Bronchial epithelial cell (primary cell): ENCODE measurements around the gene LY6G6C. TPM values are rescaled to one million over a fixed set of nuclear protein-coding genes. Genes with fewer than 3 reads are reported as not detected.

Experiments used
- DNase-seq: peaks from one replicate; pipeline ENCODE4 v3.0.0-alpha.2; 2010; ENCODE audit warnings: low read depth
- FAIRE-seq: peaks from 2 replicates; lab custom pipeline; 2011; peaks lifted over from hg19 to GRCh38; lab: Jason Lieb, UNC
- H3K27me3 ChIP-seq: 2 replicates; pipeline ENCODE4 v1.5.1; 2011; ENCODE audit warnings: low read length; ENCODE audit not compliant: control insufficient read depth, insufficient read depth
- H3K36me3 ChIP-seq: 2 replicates; pipeline ENCODE4 v1.5.1; 2011; ENCODE audit warnings: low read length; ENCODE audit not compliant: control insufficient read depth, insufficient read depth
- H3K4me3 ChIP-seq: 2 replicates; pipeline ENCODE4 v1.5.1; 2011; ENCODE audit warnings: mild to moderate bottlenecking, low read depth, low read length, control low read depth
- CTCF ChIP-seq: IDR thresholded peaks from 2 replicates; pipeline ENCODE4 v1.5.1; 2011; ENCODE audit warnings: mild to moderate bottlenecking, moderate library complexity, low read length, control low read depth, inconsistent platforms; ENCODE audit not compliant: insufficient read depth, severe bottlenecking
- total RNA-seq: library from RNA; depleted of rRNA; stranded (reverse); fragments of >200 nt; gene quantifications from 2 replicates; pipeline ENCODE4 v1.2.1, GENCODE V29; 2014

Gene LY6G6C
- total RNA-seq, 1 donor from 2014 or later = not detected

GRCh38 chr6:31736768-31737314 lies 15.3 kb upstream of the LY6G6C start:
- DNase-seq (no peak), FAIRE-seq (no peak)
- Histone ChIP-seq H3K27me3 (no peaks in the 10 kb centered on the region), H3K36me3 (peaks cover 20% of the 10 kb centered on the region), H3K4me3 (peak overlapping the region; percentile 52)
- no peak for TF ChIP-seq CTCF

- FAIRE-seq (no peak), DNase-seq (peak; percentile 76)
- Histone ChIP-seq H3K27me3 (no peaks in the 10 kb centered on the region), H3K36me3 (peaks cover 19% of the 10 kb centered on the region), H3K4me3 (peak within 1 kb of the TSS; percentile 52)
- no peak for TF ChIP-seq CTCF
Measured at GRCh38 chr6:31736021-31736767, 14.6 kb upstream of the LY6G6C start, which contains the start of gene CLIC1. TSS of gene CLIC1 (minus strand) at chr6:31736530. CDS start at chr6:31736300, 230 bp downstream.

GRCh38 chr6:31734821-31735406 lies 13.4 kb upstream of the LY6G6C start:
- H3K36me3 ChIP-seq = peaks cover 21% of the 10 kb centered on the region
- no peak for TF ChIP-seq CTCF
- peak; percentile 86 for DNase-seq
- no peak for FAIRE-seq
- H3K4me3 ChIP-seq = peak overlapping the region; percentile 52
- no peaks in the 10 kb centered on the region for H3K27me3 ChIP-seq

- no peak for TF ChIP-seq CTCF
- FAIRE-seq = no peak
- Histone ChIP-seq H3K36me3 (peaks cover 21% of the 10 kb centered on the region), H3K4me3 (peak overlapping the region; percentile 52), H3K27me3 (no peaks in the 10 kb centered on the region)
- no peak for DNase-seq
Measured at GRCh38 chr6:31734247-31734820, 12.8 kb upstream of the LY6G6C start.

- H3K4me3 ChIP-seq = no peak overlapping the region
- H3K36me3 ChIP-seq = peaks cover 21% of the 10 kb centered on the region
- TF ChIP-seq CTCF = no peak
- no peaks in the 10 kb centered on the region for H3K27me3 ChIP-seq
- FAIRE-seq (no peak), DNase-seq (no peak)
Measured at GRCh38 chr6:31733734-31734133, 12.2 kb upstream of the LY6G6C start.
